NOMO-1 (cell line): ENCODE data around the gene BAG1.
A peak's percentile ranks its signal among the peaks of the same experiment; 100 is the strongest.

Experiments
- DNase-seq, 2 experiments: peaks; one replicate each; lab custom pipeline; 2025; ENCODE audit not compliant: unreplicated experiment in 2 of 2; lab: John Stamatoyannopoulos, UW

The BAG1 gene

DNA sequence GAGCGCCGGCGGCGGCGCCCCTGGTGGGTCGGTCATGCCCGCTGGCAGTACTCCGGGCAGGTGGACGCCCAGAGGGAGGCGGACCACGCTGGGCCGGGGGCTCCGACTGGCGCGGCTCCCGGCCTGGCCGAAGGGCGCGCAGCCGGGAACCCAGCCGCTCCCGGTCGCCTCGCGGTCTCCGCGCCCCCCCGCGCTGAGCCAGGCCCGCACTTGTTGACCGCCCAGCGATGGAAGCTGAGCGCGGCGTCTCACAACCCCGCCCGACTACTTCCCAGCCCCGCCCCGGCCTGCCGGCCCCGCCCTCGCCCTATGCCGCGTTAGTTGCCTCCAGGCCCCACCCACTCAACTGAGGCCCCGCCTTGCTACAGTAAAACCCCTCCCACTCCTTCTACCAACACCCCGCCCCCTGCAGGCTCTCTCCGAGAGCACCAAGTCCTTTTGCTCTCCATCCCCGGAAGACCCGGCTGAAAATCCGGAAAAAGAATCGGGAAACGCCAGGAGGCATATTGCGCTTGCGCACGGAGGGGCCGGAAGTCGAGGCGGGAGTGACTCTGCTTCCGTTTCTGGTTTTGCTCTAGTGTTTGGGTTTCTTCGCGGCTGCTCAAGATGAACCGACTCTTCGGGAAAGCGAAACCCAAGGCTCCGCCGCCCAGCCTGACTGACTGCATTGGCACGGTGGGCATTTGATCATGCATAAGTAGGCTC is at the start of gene BAG1, which contains the start of gene CHMP5:
Gene BAG1 (minus strand): TSS at position 236 of the 705 bp plus-strand sequence.
Gene CHMP5 (plus strand): TSS at position 577 of the 705 bp plus-strand sequence. CDS start 30 bp downstream, at position 607.
- peak; percentile 100 for DNase-seq

DNA sequence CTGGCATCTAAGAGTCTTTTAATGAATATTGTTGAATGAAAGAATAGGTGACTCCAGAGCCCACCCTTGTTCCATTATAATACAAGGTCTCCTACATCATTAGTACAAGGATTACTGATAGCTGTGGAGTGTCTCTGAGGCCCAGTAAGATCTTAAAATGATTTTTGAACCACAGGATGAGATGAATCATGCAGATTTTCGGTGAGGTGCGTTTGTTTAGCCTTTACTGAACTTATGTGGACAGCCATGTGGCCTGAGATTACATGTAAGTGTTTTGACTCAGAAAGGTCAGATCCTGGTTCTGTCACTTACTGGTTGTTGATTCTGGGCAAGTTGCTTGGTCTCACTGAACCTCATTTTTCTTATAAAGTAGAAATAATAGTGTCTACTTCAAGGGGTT is 47.4 kb upstream of the BAG1 start:
- DNase-seq = no peak

DNA sequence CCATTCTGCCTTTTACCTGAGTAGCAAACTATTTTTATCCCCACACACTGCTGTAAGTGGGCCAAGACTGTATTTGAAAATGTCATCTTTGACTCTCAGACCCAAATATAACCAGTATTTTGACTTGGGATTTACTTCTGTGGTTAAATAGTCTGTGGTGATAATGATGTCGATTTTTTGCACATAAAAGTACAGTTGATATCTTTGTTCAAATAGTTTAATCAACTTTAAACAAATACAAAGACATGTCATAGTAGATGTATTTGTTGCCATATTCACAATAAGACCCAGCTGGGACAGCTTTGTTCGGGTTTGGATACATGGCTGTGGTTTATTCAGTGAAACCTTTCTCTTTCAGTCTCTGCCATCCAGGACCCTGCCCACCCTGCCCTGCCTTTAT is 46.2 kb upstream of the BAG1 start:
- no peak for DNase-seq

DNA sequence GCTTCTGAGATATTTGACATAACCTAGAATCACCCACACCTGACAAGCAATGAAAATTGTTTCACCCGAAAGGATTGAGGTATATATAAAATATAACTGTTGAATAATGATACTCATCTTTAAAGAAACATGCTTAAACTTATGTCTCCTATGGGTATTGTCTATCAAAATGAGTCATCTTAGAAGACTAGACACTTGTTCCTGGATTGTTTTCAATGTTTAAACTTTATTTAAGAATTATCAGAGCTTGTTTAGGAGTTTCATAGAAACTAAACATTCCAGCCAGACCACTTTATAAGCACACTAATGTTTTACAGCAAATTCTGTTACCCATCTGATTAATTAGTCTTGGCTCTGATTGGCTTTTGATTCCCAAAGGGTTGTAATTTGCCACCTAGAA is 45.4 kb upstream of the BAG1 start:
- DNase-seq = no peak

DNA sequence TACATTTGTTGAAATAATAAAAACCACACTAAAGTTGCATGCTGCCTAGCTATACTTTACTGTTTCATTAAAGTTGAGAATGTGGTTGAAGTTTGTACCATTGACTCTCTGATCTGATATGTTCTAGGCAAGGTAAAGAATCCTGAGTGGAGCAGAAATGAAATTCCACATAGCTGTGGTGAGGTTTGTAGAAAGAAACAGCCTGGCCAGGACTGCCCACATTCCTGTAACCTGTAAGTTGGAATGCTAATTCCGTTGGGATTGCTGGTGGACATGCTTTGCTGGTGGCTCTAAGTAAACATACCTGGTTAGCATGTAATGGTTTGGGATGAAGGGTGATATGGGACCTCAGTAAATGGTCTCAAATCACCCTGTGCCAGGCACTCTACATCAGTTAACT is 42.6 kb upstream of the BAG1 start:
- DNase-seq = no peak

DNA sequence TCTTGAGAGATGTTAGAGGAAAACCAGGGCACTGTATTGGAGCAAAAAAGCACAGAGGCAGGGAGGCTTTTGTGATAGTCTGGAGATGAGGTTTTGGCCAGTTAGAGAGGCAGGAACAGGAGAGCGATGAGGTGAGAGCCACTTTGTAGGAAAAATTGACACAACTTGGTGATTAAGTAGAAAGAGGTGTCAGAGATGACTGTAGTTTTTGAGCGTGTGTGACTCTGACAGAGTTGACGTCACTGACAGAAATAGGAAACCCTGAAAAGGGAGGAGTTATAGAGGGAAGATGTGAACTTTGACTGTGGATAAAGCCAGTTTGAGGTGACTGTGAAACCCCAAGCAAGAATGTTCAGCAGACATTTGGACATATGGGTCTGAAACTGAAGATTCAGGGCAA is 41.5 kb upstream of the BAG1 start:
- no peak for DNase-seq

DNA sequence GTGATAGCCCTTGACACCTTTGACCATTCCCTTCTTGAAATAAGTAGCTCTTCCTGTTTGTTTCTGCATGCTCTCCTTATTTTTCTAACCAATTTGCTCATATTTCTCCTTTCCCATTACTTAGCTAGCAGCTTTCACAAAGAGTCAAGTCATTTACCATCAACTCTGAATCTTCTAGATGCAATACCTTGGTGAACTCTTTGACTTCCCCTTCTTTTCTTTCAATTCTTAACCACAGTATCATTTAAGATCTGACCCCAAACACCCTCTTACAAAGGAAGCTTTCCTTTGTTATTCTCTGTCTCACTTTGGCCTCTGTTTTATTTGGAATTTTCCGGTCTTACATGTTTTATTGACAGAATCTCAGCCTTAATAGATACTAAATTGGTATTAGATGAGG is 39.9 kb upstream of the BAG1 start:
- DNase-seq = peak in 1 of 2 experiments; percentile 65

DNA sequence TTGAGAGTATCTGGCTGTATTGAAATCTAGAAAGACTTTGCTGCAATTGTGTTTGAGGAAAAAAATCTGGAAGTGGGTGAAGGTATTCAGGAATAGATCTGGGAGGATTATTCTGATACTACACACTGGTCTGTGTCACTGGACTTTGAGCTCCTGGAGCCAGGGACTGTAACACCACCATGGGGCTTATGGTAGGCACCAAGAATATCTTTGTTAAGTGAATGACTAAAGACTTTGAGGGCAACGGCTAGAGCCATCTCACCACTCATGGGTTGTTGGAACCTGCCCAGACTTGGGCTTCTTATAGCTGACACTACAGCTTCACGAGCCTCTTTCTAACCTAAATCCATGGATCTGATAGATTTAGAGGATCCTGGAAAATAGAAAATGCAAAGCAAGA is 36.0 kb upstream of the BAG1 start:
- no peak for DNase-seq

DNA sequence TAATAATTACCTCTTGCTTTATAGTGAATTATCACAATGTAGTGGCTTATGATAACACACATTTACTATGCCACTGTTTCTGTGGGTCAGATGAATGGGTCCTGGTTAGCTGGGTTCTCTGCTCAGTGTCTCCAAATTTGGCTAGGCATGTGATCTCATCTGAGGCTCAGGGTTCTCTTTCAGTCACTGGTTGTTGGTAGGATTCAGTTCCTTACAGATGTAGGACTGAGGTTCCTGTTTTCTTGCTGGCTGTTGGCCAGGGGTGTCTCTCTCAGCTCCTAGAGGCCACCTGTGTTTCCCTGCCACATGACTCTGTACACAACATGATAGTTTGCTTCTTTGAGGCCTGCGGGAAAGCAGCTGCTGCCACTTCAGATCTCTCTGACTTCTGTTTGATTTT is 32.9 kb upstream of the BAG1 start:
- peak; percentile 85 to 98 for DNase-seq

DNA sequence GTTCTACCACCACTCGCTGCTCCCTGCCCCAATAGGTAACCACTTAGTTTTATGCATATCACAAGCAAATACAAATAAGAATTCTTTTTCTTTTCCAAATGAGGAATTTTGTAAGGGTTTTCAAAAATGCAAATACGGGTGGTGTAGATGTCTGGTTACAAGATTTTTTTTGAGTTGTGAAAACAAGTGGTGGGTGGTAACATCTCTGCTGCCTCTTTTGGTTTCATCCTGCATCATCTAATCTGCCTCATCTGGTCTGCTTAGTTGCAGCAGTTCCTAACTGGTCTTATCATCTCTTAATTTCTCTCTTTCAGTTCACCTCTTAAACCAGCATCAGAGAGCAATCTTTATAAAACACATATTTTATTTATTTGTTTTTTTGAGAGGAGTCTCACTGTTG is 31.1 kb upstream of the BAG1 start:
- no peak for DNase-seq

DNA sequence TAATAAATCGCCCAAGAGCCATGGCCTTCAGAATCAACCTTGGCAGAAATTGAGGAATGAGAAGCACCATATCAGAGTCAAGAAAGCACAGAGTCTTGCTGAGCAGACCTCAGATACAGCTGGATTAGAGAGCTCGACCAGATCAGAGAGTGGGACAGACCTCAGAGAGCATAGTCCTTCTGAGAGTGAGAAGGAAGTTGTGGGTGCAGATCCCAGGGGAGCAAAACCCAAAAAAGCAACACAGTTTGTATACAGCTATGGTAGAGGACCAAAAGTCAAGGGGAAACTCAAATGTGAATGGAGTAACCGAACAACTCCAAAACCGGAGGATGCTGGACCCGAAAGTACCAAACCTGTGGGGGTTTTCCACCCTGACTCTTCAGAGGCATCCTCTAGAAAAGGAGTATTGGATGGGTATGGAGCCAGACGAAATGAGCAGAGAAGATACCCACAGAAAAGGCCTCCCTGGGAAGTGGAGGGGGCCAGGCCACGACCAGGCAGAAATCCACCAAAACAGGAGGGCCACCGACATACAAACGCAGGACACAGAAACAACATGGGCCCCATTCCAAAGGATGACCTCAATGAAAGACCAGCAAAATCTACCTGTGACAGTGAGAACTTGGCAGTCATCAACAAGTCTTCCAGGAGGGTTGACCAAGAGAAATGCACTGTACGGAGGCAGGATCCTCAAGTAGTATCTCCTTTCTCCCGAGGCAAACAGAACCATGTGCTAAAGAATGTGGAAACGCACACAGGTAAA is 30.3 kb upstream of the BAG1 start:
- DNase-seq = no peak

DNA sequence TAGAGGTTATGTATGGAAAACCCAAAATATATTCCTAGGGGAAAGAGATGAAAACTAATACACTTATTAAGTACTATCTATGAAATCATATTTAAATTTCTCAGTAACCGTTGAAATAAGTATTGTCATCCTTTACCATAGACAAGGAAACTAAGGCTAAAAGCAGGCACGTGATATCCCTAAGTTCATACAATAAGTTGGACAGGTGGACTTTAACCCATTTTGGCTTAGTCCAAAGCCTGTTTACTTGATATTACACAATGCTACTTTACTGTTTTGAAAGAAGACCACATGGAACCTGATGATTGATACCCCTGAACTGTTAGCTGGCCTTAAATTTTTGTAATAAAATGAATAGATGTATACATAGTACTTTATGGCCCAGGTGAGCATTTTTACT is 29.3 kb upstream of the BAG1 start:
- no peak for DNase-seq

DNA sequence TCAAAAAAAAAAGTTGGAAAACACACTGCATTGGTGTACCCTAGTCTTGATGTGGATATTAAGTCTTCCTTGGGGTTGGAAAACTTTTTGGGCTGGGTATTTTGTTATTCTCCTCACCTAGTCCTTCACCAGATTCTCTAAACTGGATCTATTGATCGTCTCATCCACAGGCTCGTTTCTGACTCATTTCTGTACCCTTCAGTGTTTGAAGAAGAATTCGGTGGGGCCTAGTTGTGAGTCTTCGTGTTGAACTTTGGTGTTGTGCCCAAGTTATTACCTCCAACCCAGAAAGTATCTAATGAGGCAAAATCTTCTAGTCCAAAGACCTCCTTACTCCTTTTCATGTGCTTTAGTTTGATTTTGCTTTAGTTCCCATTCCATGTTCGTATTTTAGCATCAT is 27.4 kb upstream of the BAG1 start:
- no peak for DNase-seq

DNA sequence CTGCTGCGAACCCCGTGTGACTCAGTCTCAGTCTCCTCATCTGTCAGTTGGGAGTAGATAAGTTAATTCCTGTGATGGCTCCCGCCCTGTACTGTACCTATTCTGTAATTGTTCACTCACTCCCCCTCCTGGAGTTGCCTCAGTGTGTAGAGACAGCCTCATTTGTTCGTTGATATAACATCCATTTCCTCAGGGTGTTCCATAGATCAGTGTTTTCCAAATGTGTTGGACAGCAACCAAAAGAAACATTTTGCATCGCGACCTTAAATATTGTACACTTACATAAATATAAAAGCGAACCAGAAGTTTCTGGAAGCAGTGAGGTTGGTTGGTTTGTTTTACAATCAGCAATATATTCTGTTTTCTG is 26.5 kb upstream of the BAG1 start:
- DNase-seq = no peak

DNA sequence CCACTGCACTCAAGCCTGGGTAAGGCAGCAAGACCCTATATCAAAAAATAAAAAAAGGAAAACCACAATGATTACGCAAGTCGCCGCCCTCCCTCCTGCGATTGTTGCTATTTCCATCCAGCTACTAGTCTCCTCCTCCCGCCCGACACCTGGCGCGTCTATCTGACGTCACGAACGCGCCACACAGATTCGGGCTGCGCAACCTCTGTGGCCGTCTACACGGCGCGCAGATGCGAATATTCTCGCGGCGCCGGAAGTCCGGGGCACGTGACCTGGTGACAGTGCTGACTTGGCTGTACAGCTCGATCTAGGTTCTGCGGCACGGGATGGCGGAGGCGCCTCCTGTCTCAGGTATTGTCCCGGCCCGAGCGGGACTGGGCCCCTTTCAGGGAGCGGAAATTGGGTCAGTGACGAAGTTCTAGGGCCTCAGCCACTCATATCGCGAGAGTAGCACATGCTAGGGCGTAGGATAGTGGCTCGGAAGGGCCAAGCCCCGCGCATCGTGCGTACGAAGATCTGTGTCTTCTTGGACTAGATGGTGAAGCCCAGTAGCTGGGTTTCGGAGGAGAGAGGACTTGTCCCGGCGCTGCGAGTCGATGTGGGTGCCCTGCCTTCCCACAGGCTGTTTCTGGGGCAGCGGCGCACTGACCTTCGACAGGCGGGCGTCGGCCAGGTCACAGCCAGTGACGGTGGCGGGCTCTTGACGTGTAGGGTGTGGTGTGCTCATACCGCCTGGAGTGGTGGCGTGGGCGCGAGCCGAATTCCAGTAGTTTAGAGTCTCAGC is 25.9 kb upstream of the BAG1 start, which contains the start of gene NFX1:
Gene NFX1 (plus strand): TSS at position 270 of the 784 bp plus-strand sequence. CDS start 57 bp downstream, at position 327.
- DNase-seq = peak; percentile 98 to 99

DNA sequence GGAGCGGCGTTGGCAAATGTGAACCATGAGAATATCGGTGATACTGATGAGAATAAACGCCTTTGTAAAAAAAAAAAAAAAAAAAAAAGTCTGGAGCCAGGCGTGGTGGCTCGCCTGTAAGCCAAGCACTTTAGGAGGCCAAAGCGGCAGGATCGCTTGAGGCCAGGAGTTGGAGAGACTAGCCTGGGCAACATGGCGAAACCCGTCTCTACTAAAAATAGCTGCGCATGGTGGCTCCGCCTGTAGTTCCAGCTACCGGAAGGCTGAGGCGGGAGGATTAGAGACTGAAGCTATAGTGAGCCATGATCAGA is 25.4 kb upstream of the BAG1 start:
- DNase-seq = no peak

DNA sequence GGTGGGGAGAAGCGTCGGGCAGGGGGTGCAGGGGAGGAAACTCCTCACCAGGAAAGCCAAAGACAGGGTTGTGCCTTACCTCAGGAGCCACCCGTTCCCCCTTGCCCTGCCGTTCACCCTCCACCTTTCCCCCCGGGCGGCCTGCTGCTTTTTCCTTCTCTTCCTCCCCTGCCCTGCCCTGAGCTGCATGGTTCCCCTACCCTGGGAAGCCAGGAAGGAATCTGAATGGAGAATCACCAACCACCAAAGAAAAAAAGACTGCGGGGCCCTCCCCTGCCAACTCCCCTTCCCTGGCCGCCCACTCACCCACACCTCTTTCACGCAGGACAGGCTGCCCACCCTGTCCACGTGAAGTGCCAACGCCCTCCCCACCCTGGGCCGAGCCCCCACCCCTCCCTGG is 25.0 kb upstream of the BAG1 start:
- no peak for DNase-seq

DNA sequence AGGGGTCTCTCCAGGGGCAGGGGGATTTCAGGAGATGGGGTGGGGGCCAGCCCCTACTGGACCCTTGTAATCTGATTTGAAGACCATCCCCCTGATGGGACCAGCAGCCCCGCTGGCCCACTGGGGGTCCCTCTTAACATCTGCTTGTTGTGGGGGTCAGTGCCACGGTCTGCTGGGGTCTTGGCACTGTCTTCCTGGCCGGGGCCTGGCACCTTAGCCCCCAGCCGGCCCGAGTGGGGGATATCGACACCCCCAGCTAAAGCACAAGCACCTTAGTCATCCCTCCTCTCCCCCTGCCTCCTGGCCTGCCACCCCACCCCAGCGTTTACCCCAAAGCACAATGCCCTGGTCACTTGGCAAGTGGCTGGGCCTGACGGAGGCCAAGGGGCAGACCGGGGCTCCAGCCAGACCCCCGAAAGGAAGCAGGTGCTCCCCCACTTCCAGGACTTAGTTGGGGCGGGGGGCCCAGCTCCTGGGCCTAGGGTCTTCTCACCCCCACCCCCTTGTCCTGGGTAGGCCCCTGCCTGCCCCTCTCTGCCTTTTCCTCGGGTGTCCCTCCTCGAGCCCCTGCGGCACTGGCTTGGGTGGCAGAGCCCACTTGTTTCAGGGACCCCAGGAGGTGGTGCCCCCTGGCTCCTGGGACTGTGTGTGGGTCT is 24.4 kb upstream of the BAG1 start:
- no peak for DNase-seq

DNA sequence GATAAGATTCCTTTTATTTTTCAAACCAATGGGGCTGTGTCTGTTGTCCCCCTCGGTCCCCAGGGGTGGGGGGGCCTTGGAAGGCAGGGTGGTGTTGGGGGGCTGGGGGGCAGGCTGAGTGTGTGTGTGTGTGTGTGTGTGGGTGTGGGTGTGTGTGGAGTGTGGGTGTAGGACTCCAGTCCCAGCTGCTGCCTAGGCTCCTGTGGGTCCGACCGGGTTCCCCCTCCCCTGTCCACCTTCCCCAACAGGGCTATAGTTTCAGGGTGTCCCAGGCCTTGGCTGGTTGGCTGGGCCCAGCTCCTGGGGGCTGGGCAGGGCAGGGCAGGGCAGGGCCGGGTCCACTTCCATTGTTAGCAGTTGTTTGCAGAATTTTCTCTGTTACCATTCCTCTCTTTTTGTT is 23.7 kb upstream of the BAG1 start:
- no peak for DNase-seq

DNA sequence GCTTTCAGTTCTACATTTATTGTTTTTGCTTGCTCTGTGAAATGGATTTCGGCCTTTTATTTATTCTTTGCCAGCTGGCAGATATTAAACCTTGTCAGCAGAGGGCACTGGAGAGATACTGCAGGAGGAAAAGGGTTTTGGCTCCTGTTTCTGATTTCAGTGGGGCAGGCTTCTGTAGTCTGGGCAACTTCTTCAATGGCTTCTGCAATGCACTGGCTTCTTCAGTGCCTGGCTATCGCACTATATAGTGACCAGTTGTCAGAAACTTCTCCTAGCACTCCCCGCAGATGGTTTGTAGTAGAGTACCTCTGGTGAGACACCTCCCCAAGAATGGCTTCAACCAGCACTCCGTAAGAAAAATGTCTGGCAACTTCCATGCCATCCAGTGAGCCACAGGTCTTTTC is 22.6 kb upstream of the BAG1 start:
- peak; percentile 87 to 95 for DNase-seq

DNA sequence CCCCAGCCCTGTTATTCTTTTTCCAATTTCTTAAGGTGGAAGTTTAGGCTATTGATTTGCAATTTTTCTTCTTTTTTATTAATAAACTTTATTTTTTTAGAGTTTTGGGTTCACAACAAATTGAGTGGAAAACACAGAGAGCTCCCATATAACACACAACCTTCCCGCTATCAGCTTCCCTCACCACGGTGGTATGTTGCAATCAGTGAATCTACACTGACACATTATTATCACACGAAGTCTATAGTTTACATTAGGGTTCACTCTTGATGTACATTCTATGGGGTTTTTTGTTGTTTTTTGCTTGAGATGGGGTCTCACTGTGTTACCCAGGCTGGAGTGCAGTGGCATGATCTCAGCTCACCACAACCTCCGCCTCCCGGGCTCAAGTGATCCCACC is 21.0 kb upstream of the BAG1 start:
- no peak for DNase-seq
